Stomach (tissue), 9 donors: ENCODE measurements around the gene RBMS1. TPM values are rescaled to one million over a fixed set of nuclear protein-coding genes. Genes with fewer than 3 reads are reported as not detected.
A peak's percentile ranks its signal among the peaks of the same experiment; 100 is the strongest.

Source experiments
- DNase-seq, 2 donors: peaks; one replicate each; pipeline versions ENCODE4 v3.0.0 to v3.0.0-alpha.2; 2013 to 2019
- H3K27ac ChIP-seq, 5 donors: fragments of 200-600 bp in 4 of 5; sonication (generic) in 4 of 5; one replicate each; pipeline ENCODE4 v1.5.1; 2013 to 2019; ENCODE audit warnings: mild to moderate bottlenecking in 1 of 5, moderate library complexity in 1 of 5
- H3K27me3 ChIP-seq, 3 donors: fragments of 200-600 bp; sonication (generic); one replicate each; pipeline ENCODE4 v1.5.1; 2017 to 2019; ENCODE audit warnings: mixed run types in 1 of 3
- H3K36me3 ChIP-seq, 4 donors: fragments of 200-600 bp; sonication (generic); 1 replicate in 3 of 4; 2 replicates in 1 of 4; pipeline ENCODE4 v1.5.1; 2016 to 2019
- H3K4me1 ChIP-seq, 4 donors: fragments of 200-600 bp; sonication (generic); one replicate each; pipeline ENCODE4 v1.5.1; 2016 to 2019
- H3K4me3 ChIP-seq, 4 donors: fragments of 200-600 bp; sonication (generic) in 3 of 4; one replicate each; pipeline ENCODE4 v1.5.1; 2016 to 2019; ENCODE audit warnings: mild to moderate bottlenecking in 1 of 4
- H3K9me3 ChIP-seq, 4 donors: fragments of 200-600 bp; sonication (generic); one replicate each; pipeline ENCODE4 v1.5.1; 2016 to 2019
- EP300 ChIP-seq: sonication (generic); formaldehyde crosslinking; IDR thresholded peaks from one replicate; pipeline ENCODE4 v1.6.1; 2017; ENCODE audit warnings: antibody characterized with exemption
- POLR2A ChIP-seq, 4 donors: fragments of 450-650 bp; IDR thresholded peaks; one replicate each; pipeline ENCODE4 v1.6.1; 2016; ENCODE audit warnings: antibody characterized with exemption in 4 of 4, control low read depth in 2 of 4, mild to moderate bottlenecking in 1 of 4, moderate library complexity in 1 of 4
- POLR2AphosphoS5 ChIP-seq, 3 donors: sonication (generic); formaldehyde crosslinking; IDR thresholded peaks; one replicate each; pipeline ENCODE4 v1.6.1; 2016; ENCODE audit warnings: antibody characterized with exemption in 3 of 3
- WGBS, 5 donors: extraction: QIAGEN DNeasy Blood & Tissue Kit in 3 of 5; methylation state at CpG; one replicate each; pipeline versions ENCODE4 v1.1.5 to v1.1.7; 2013 to 2018; 5-methylcytosine and 5-hydroxymethylcytosine counted together
- intact Hi-C: fragments of 100-400 bp; cut with DNase I; formaldehyde crosslinking; loops from one replicate; pipeline ENCODE4 v1.15.1; 2023; ENCODE audit warnings: low total_unique reads
- polyA plus RNA-seq, 3 donors: library from polyadenylated mRNA; stranded (reverse); fragments of 200-250 nt; gene quantifications; one replicate each; pipeline ENCODE4 v1.2.3, GENCODE V29; 2013
- total RNA-seq, 5 donors: library from RNA; depleted of rRNA; stranded (reverse); fragments of >200 nt; gene quantifications; one replicate each; pipeline versions ENCODE4 v1.1.0 to v1.2.3, GENCODE V29; 2014 to 2016
- TF ChIP-seq, protein P1 (sequence below), 7 experiments: fragments of 450-650 bp in 4 of 7; fragments of 200-600 bp in 3 of 7; sonication (generic) in 3 of 7; IDR thresholded peaks; one replicate each; pipeline ENCODE4 v1.5.1; 2016 to 2019; ENCODE audit warnings: antibody characterized with exemption in 7 of 7, control low read depth in 2 of 7, mild to moderate bottlenecking in 1 of 7
- donor health status: healthy with polysubstance abuse.
- donor health status: Bipolar disorder and iron deficiency.
- donor health status: healthy.

RBMS1 gene
- total and polyA plus RNA-seq, 8 donors: 4.3 to 134 (median 27.8) TPM

GRCh38 chr2:160298960-160299359 is 194.6 kb downstream of the RBMS1 start:
- Histone ChIP-seq H3K9me3 (no peaks in the 10 kb centered on the region), H3K4me3 (no peak overlapping the region), H3K36me3 (peaks cover 13 to 70% (median 56%) of the 10 kb centered on the region in 4 donors), H3K4me1 (peaks cover 0 to 36% (median 11%) of the 10 kb centered on the region in 4 donors), H3K27me3 (no peaks in the 10 kb centered on the region), H3K27ac (no peak overlapping the region)
- no peak for DNase-seq
- WGBS, 5 donors: 95 to 100% (median 96%) methylated on average over 1 of the region's 1 CpG
- TF ChIP-seq EP300 (no peak), POLR2AphosphoS5 (IDR thresholded peaks at IDR 0.05) (no peak), POLR2A (IDR thresholded peaks at IDR 0.05) (no peak)
- TF ChIP-seq, protein P1, sequence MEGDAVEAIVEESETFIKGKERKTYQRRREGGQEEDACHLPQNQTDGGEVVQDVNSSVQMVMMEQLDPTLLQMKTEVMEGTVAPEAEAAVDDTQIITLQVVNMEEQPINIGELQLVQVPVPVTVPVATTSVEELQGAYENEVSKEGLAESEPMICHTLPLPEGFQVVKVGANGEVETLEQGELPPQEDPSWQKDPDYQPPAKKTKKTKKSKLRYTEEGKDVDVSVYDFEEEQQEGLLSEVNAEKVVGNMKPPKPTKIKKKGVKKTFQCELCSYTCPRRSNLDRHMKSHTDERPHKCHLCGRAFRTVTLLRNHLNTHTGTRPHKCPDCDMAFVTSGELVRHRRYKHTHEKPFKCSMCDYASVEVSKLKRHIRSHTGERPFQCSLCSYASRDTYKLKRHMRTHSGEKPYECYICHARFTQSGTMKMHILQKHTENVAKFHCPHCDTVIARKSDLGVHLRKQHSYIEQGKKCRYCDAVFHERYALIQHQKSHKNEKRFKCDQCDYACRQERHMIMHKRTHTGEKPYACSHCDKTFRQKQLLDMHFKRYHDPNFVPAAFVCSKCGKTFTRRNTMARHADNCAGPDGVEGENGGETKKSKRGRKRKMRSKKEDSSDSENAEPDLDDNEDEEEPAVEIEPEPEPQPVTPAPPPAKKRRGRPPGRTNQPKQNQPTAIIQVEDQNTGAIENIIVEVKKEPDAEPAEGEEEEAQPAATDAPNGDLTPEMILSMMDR (IDR thresholded peaks at IDR 0.05): no peak
- intact Hi-C loops: no loop called here

- H3K9me3 ChIP-seq: no peaks in the 10 kb centered on the region
- H3K36me3 ChIP-seq: peaks cover 9 to 58% (median 41%) of the 10 kb centered on the region in 4 donors
- 74 to 90% (median 84%) methylated on average over 7 of the region's 7 CpGs for WGBS, 5 donors
- H3K27me3 ChIP-seq: no peaks in the 10 kb centered on the region
- TF ChIP-seq, protein P1 (IDR thresholded peaks at IDR 0.05): no peak
- TF ChIP-seq EP300: no peak
- TF ChIP-seq POLR2AphosphoS5 (IDR thresholded peaks at IDR 0.05): no peak
- TF ChIP-seq POLR2A (IDR thresholded peaks at IDR 0.05): no peak
- intact Hi-C loops: no loop called here
- no peak for DNase-seq
- H3K4me3 ChIP-seq: no peak overlapping the region
- H3K27ac ChIP-seq: peak overlapping the region in 1 of 5 donors; percentile 66
- H3K4me1 ChIP-seq: peaks cover 0 to 36% (median 12%) of the 10 kb centered on the region in 4 donors
Observed at GRCh38 chr2:160295519-160296207, 197.9 kb downstream of the RBMS1 start.

DNA sequence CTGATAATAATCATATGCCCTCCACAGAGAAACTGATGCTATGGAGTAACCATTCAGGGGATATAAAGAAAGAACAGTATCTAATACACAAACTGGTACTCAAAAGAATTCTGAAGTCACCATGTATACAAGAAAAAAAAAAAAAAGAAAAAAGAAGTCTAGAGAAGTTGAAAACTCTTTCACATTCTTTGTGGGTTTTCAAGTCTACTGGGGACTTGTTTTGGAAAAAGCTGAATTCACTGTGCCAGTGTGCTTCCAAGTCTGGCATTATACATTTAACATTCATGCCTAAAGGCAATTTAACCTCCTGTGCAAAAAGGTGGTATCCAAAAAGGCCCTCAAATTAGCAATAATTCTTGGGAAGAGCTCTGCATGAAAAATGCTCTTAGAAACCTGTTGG is 198.7 kb downstream of the RBMS1 start:
- peaks cover 0 to 40% (median 14%) of the 10 kb centered on the region in 4 donors for H3K4me1 ChIP-seq
- no peak overlapping the region for H3K4me3 ChIP-seq
- intact Hi-C loops: no loop called here
- no peak for DNase-seq
- H3K9me3 ChIP-seq: no peaks in the 10 kb centered on the region
- H3K27ac ChIP-seq: peak overlapping the region in 2 of 5 donors; percentile 62 to 66
- H3K27me3 ChIP-seq: no peaks in the 10 kb centered on the region
- H3K36me3 ChIP-seq: peaks cover 9 to 52% (median 37%) of the 10 kb centered on the region in 4 donors
- TF ChIP-seq POLR2A (IDR thresholded peaks at IDR 0.05) (no peak), POLR2AphosphoS5 (IDR thresholded peaks at IDR 0.05) (no peak), EP300 (no peak)
- TF ChIP-seq, protein P1 (IDR thresholded peaks at IDR 0.05): no peak

- H3K27ac ChIP-seq: peak overlapping the region; percentile 30 to 66 (median 54)
- no peak overlapping the region for H3K4me3 ChIP-seq
- no peaks in the 10 kb centered on the region for H3K27me3 ChIP-seq
- peaks cover 9 to 49% (median 33%) of the 10 kb centered on the region in 4 donors for H3K36me3 ChIP-seq
- 48 to 75% (median 66%) methylated on average over 5 of the region's 5 CpGs for WGBS, 5 donors
- H3K4me1 ChIP-seq: peaks cover 0 to 45% (median 15%) of the 10 kb centered on the region in 4 donors
- H3K9me3 ChIP-seq: no peaks in the 10 kb centered on the region
- TF ChIP-seq EP300: no peak
- peak in 1 of 3 donors; percentile 70 for TF ChIP-seq POLR2AphosphoS5 (IDR thresholded peaks at IDR 0.05)
- intact Hi-C loops: no loop called here
- DNase-seq: peak in 1 of 2 donors; percentile 66
Observed at GRCh38 chr2:160294339-160294803, 199.2 kb downstream of the RBMS1 start.
